Amniotic epithelial cell (primary cell): ENCODE measurements around the gene KRT5.

ENCODE experiments used
- DNase-seq: peaks from one replicate; pipeline ENCODE4 v3.0.0-alpha.2; 2010; ENCODE audit warnings: low read depth

Gene KRT5

DNA sequence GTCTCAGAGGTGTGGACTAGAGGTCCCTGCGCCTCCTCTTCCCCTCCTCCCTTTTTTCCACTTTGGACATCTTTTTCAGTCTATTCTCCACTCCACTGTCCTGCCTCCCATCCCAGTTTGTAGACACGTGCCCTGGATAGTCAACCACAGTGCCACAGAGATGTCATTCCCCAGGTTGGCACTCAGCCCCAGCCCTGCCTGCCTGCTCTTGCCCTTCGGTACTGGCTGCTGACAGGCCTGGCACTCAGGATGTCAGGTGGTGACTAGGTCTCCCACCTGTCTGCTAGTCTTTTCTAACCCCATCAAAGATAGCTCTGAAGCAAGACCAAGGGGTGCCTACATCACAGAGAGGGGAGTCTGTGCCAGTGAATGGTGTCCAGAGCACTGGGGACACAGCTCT, 16.9 kb upstream of the KRT5 start:
- no peak for DNase-seq

DNA sequence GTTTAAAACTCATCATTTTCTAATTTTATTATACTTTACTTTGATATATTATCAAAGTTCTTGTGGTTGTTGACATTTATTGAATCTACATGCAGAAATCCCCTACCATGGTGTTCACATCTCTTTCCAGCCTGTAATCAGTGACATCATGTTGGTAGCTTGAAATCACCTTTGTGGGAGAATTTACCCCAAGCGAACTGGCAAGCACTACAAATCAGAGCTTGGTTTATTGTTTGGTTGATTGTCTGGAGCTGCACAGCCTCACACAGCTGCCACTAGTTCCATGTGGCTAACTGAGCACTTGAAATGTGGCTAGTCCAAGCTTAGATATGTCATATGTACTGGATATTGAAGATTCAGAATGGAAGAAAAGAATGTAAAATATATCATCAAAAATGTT, 15.4 kb upstream of the KRT5 start:
- no peak for DNase-seq

GRCh38 chr12:52534482-52534881, 14.3 kb upstream of the KRT5 start:
- no peak for DNase-seq

DNA sequence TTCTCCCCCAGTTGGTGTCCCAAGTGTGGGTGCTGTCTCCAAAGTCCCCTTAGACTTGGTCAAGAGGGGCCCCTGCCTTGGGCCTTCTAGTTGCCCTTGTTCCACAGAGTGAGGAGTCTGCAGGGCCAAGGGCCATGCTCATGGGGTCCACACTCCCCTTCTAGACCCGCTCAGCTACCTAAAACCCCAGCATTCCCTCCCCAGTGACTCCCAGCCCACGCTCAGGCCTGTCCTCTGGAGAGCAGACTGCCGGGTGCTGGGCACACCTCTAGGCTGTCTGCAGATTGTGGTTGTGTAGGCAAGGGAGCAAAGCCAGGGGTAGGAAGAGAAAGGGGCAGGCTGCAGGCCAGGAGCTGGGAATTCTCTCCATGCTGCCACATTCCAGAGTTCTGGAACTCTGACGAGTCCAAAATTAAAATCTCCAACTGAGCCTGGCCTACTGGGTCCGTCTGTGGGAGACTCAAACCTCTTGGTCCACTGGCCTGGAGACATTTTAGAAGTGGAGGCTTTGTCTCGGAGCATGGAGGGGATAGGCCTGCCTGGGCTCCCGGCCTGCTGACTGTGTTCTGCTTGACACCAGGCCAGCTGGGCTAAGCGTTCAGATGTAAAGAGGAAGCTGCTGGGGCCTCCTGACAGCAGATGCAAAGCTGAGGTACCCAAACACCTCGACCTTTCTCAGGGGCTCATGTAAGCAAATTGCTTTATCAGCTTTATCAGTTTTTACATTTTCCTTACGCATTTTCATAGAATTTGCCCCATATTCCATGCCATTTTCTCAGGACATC, 13.7 kb upstream of the KRT5 start:
- no peak for DNase-seq

- no peak for DNase-seq
Observed at GRCh38 chr12:52532636-52533035, 12.4 kb upstream of the KRT5 start.

- no peak for DNase-seq
Observed at GRCh38 chr12:52531566-52532300, 11.5 kb upstream of the KRT5 start.

DNA sequence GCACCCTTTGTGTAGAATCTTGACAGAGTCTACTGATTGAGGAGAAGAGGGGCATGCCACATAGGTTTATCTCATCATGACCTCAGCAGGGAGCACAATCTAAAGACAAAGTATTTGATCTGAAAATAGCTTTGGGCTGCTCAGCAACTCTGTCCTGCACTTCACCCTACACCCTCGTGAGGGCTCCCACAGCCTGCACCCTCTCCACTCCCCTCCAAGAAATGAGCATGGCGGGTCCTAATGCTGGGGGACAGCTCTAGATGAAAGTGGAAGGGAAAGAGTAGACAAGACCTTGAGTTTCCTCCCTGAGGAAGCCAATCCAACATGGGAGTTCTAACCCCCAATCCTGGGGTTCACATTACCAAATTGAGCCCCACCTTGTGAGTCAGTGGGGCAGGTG, 10.7 kb upstream of the KRT5 start:
- DNase-seq, result no peak

DNA sequence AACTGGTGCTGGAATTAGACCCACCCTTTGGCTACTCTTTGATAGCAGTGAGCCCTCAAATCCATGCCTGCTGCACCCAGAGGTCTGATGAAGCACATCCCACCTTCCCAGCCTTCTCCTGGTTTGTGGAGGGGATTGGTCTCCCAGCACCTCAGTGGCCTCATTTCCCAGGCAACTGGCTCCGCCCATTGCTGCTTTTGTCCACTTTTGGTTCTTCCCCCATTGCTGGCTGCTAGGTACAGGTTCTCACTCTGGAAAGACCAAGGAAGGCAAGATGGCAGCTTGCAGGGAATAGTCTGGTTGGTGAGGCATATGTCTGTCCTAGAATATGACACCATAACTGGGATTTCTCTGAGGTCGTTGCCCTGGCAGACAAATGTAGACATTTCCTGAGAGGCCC, 10.2 kb upstream of the KRT5 start:
- no peak for DNase-seq

GRCh38 chr12:52529846-52530245, 9.7 kb upstream of the KRT5 start:
- DNase-seq, result no peak

DNA sequence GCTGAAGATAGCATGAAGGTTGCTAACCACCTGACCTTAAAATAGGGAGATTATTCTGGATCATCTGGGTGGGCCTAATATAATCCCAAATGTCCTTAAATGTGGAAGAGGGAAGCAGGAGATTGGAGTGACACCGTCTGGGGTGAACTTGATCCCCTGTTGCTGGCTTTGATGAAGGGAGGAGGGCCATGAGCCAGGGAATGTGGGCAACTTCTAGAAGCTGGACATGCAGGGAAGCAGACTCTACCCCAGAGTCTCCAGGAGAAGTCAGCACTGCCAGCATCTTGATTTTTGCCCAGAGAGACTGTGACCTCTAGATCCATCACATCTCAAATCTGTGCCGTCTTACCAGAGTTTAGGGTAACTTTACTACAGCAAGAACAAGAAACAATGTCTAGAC, 9.2 kb upstream of the KRT5 start:
- DNase-seq, result no peak

- DNase-seq, result no peak
Observed at GRCh38 chr12:52528641-52529143, 8.5 kb upstream of the KRT5 start.

DNA sequence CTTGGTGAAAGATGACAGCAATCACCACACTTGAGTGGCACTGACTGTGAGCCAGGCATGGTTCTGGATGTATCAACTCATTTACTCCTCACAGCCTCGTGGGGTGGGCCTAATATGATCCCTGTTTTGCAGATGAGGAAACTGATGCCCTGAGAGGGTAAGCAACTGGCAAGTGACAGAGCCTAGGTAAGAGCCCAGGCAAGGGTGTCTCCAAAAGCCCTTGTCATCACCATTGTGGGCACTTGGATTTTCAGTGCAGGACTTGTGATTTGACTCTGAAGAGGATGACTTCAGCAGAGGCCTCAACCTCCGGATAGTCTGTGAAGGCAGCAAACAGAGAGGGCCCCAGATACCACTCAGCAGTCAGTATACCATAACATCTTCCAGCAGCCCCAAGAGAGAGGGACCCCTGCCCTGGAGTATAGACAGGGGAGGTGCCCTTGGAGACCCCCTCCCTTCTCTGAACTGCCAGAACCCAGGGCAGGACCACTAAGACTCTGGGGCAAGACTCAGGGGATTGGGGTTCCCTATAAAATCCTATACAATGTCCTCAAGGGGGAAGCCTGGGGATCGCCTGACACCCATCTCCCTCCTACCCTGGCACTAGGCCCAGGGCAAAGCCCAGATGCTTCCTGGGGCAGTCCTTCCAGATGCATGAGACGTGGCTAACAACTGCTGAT, 7.1 kb upstream of the KRT5 start:
- DNase-seq, result no peak

GRCh38 chr12:52526511-52526951, 6.3 kb upstream of the KRT5 start:
- DNase-seq, result no peak

DNA sequence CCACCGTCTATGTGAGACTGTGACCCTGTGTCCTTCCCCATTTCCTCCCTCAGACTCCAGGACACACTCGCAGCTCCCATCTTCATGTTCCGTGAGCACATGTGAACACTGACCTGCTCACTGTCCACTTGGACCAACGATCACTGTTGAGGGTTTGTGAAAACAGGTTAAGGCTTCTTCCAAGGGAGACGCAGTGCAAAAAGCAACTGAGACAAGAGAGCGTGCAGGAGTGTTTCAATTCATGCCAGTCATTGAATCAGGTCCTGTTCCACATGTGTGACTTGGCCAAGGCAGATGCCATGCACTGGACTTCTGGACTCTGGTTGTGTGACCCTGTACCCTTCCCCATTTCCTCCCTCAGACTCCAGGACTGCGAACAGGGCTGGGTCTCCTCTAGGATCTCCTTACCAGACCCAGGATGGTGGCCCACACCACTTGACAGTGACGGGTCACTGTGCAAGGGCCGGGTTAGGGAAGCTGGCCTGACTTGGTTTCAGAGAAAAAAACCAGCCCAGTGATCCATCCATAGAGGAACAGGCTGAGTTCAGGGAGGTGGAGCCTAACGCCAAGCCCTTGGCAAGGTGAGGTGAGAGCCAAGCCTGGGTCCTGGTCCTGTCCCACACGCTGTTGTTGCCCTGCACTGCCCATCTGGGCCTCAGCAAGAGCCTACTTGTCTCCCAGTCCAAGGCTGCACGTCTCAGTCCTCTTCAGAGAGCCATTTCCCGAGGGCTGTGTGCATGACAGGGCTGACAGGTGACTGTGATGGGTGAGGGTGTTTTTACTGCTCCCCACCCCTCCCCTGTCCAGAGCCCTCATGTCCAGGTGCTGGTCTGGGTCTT, 5.7 kb upstream of the KRT5 start:
- no peak for DNase-seq

DNA sequence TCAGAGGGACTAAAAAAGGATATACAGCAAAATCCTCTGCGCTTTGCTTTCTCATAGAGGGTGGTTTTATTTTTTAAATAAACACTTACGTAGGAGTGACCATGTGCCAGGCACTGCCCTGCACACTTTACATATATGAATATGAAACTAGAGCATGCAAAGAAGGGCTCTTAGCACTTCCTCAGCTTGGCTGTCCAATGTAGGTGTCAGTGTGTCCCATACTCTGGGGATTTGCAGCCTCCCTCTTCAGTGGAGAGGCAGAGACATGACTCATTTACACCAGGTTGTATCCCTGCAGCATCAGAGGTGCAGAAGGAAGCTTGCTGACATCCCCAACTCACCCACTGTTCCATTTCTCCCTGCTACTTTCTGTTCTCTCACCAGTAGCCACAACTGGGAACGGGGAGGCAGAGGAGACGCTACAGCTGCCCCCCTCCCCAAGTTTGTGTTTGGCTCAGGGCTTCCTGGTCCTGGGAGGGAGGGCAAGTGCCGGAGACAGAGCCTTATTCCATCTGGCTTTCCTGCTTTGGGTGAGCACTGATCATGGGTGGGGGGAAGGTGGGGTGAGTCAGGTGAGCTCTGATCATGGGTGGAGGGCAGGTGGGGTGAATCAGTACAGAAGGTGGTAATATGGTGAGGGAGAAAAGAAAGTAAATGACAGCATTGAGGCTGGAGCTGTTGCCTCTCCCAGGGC, 4.9 kb upstream of the KRT5 start:
- peak; percentile 51 for DNase-seq

- no peak for DNase-seq
Observed at GRCh38 chr12:52524241-52524897, 4.2 kb upstream of the KRT5 start.

DNA sequence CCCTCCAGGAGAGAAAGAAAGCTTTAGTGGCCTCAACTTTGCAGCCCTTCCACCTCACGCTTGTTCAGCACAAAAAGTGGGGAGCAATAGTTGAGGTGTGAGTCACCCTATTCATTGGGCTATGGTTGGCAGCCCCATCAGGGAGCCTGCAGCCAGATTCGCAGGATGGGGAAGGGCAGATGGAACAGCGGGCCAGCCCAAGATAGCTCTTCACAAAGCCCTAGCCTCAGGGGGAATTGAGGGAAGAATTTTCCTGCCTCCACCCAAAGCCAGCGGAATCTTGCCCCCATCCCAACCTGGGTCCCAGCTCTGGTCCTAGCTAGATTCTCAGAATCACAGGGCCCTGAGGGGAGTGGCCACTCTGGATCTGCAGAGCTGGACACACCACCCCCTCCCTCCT, 3.6 kb upstream of the KRT5 start:
- no peak for DNase-seq

DNA sequence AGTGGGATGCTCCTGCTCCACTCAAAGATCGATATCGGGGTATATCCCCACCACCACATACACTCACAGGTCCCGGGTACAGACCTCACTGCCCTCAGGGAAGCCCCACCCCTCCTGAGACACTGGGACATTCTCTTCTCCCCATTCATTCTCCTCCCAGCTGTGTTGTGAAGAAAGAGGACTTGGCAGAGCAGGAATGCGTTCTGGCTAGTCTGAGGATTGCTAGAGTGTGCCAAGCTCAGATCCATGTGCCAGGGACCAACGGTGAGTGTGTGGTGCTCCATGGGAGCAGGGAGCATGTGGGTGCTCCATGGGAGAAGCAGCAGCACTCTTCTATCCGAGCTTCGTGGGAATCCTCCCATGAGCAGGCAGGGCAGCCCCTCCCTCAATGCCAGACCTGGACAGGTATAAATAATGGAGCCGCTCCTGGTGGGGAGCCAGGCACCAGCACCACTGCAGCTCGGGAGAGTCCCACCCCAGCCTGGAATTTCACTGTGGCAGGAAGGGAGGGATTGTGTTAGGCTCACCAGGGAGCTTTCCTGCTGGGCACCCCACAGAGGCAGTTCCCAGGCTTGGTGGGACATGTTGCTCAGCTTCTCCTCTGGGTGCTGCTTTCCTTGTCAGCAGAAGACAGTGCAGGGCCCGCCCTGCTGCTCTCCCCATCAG, 2.3 kb upstream of the KRT5 start:
- peak; percentile 44 for DNase-seq

GRCh38 chr12:52521568-52522266, 1.5 kb upstream of the KRT5 start:
- DNase-seq, result peak; percentile 84

GRCh38 chr12:52521175-52521567, 977 bp upstream of the KRT5 start:
- peak; percentile 59 for DNase-seq
